Activated T-cell treated with anti-CD3 and anti-CD28 coated beads, Interleukin-2, amount 50 U/mL, for 4 hours (primary cell): ENCODE results near the gene ZSCAN5B. TPM values are rescaled to one million over a fixed set of nuclear protein-coding genes. Genes with fewer than 3 reads are reported as not detected.
"Not testable (repeated sequence)": the region's sequence is repeated elsewhere in the genome, so short reads cannot be mapped to it uniquely, and the experiment has no call there.

ENCODE experiments used
- ATAC-seq, 2 donors: fragments of 200-7000 bp; cut with Tn5 transposase; one replicate each; pipeline ENCODE4 v1.10.0; 2021
- DNase-seq: peaks from one replicate; pipeline ENCODE4 v3.0.0-alpha.2; 2020
- H3K27me3 Mint-ChIP-seq: one replicate; pipeline ENCODE4 v1.8.0; 2021; ENCODE audit warnings: low read depth, mixed read lengths
- H3K36me3 Mint-ChIP-seq: one replicate; pipeline ENCODE4 v1.8.0; 2022; ENCODE audit warnings: mixed read lengths; ENCODE audit not compliant: insufficient read depth
- H3K4me1 Mint-ChIP-seq: one replicate; pipeline ENCODE4 v1.8.0; 2021; ENCODE audit warnings: low read depth, mixed read lengths
- H3K4me3 Mint-ChIP-seq: one replicate; pipeline ENCODE4 v1.8.0; 2021; ENCODE audit warnings: mild to moderate bottlenecking, moderate library complexity, mixed read lengths
- H3K9me3 Mint-ChIP-seq: one replicate; pipeline ENCODE4 v1.8.0; 2021; ENCODE audit warnings: mixed read lengths
- total RNA-seq, 3 donors: library from RNA; stranded (reverse); gene quantifications; one replicate each; pipeline ENCODE4 v1.2.1, GENCODE V29; 2021

Gene ZSCAN5B
- total RNA-seq = not detected

DNA sequence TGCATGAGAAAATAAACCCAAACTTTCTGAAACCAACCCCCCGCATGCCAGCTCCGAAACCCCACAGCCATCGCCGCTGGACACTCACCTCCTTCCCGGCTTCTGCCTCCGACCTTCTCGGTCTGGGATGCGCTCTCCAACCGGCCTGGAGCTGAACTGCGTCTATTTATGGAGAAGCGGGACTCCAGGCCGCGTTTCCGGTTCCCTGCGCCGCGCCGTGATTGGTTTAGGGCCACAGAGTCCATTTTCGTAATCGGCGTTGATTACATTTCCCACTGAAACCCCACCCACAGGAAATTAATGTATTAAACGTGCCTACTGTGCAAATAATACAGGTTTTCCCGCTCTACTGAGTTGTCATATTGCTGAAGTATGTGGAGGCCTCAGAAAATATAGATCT, at the start of gene ZSCAN5B:
TSS of gene ZSCAN5B (minus strand) at position 138 of the 400 bp plus-strand sequence. CDS start 4,731 bp downstream, outside the sequence.
- not testable (repeated sequence) for H3K4me1 Mint-ChIP-seq, DNase-seq, ATAC-seq, H3K9me3 Mint-ChIP-seq, H3K36me3 Mint-ChIP-seq, H3K4me3 Mint-ChIP-seq
- peaks cover 11% of the 10 kb centered on the region for H3K27me3 Mint-ChIP-seq

DNA sequence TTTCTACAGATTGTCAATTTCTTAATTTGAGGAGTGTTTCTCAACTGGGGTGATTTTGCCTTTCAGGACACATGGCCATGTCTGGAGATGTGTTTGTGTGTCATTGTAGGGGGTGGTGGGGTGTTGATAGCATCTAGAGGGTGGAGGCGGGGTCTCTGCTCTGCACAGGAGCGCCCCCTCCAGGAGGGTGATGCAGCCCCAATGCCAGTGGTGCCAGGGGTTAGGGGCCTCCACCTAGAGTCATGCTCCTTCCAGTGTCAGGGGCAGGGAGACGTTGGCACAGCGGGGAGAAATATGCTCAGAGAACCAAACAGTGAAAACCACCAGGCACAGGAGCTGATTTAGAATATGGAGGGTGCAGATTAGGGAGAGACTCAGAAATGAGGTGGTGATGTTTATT, 48.2 kb upstream of the ZSCAN5B start:
- not testable (repeated sequence) for H3K9me3 Mint-ChIP-seq, H3K27me3 Mint-ChIP-seq, ATAC-seq, H3K36me3 Mint-ChIP-seq, H3K4me3 Mint-ChIP-seq, DNase-seq, H3K4me1 Mint-ChIP-seq

- Mint-ChIP-seq H3K4me3 (no peak overlapping the region), H3K36me3 (no peaks in the 10 kb centered on the region), H3K4me1 (no peaks in the 10 kb centered on the region), H3K9me3 (no peaks in the 10 kb centered on the region), H3K27me3 (no peaks in the 10 kb centered on the region)
- no peak for ATAC-seq
- no peak for DNase-seq
These were observed 47.6 kb upstream of the ZSCAN5B start for GRCh38 chr19:56245121-56245740.

DNA sequence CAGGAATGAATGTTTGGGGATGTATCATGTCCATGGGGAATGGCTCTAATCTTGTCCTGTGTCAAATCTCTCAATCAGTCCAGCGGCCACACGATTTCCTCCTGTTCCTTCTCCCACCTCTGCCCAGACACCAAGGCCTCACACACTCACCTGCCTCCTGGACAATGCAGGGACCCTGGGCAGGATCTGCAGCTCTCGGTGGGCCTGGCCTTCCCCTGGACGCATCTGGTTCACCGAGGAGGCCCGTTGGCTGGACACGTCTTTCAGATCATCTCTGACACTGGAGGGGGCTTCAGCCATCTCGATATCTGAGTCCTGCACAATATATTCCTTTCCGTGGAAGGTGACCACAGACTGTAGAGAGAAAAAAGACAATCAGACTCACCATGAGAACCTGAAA, 25.9 kb upstream of the ZSCAN5B start:
- Mint-ChIP-seq H3K4me3 (no peak overlapping the region), H3K9me3 (no peaks in the 10 kb centered on the region), H3K4me1 (no peaks in the 10 kb centered on the region), H3K36me3 (peaks cover 14% of the 10 kb centered on the region), H3K27me3 (peaks cover 2% of the 10 kb centered on the region)
- DNase-seq = no peak
- ATAC-seq = no peak

GRCh38 chr19:56222901-56223300, 25.3 kb upstream of the ZSCAN5B start:
- DNase-seq (no peak), ATAC-seq (no peak)
- Mint-ChIP-seq H3K4me3 (no peak overlapping the region), H3K9me3 (no peaks in the 10 kb centered on the region), H3K36me3 (peaks cover 15% of the 10 kb centered on the region), H3K27me3 (peaks cover 6% of the 10 kb centered on the region), H3K4me1 (peaks cover 2% of the 10 kb centered on the region)

- Mint-ChIP-seq H3K4me1 (peaks cover 5% of the 10 kb centered on the region), H3K27me3 (peaks cover 11% of the 10 kb centered on the region), H3K36me3 (peaks cover 15% of the 10 kb centered on the region), H3K4me3 (no peak overlapping the region), H3K9me3 (no peaks in the 10 kb centered on the region)
- ATAC-seq (no peak), DNase-seq (no peak)
These were observed 24.3 kb upstream of the ZSCAN5B start for GRCh38 chr19:56221851-56222250.

DNA sequence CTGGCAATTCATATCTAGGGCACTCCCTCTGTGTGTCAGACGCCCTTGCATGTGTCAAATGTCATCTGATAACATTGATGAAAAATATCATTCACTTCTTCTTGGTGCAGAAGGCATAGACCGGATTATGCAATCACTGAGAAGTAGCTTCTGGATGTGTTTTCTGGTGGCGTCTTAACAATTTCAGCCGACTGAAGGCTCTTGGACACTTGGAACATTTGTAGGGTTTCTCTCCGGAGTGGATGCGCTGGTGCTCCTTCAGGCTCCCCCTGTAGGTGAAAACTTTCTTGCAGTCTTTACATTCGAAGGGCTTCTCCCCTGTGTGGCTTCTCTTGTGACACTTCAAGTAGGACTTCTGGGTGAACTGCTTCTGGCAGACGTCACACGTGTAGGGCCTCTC, 23.9 kb upstream of the ZSCAN5B start:
- H3K27me3 Mint-ChIP-seq = peaks cover 14% of the 10 kb centered on the region
- not testable (repeated sequence) for DNase-seq, H3K9me3 Mint-ChIP-seq, H3K4me3 Mint-ChIP-seq, ATAC-seq, H3K4me1 Mint-ChIP-seq
- H3K36me3 Mint-ChIP-seq = peaks cover 15% of the 10 kb centered on the region

GRCh38 chr19:56218961-56219360, 21.4 kb upstream of the ZSCAN5B start:
- no peaks in the 10 kb centered on the region for H3K9me3 Mint-ChIP-seq
- H3K4me3 Mint-ChIP-seq = no peak overlapping the region
- no peak for DNase-seq
- peaks cover 15% of the 10 kb centered on the region for H3K36me3 Mint-ChIP-seq
- H3K27me3 Mint-ChIP-seq = peaks cover 32% of the 10 kb centered on the region
- peaks cover 5% of the 10 kb centered on the region for H3K4me1 Mint-ChIP-seq
- ATAC-seq = no peak

- H3K4me3 Mint-ChIP-seq = no peak overlapping the region
- ATAC-seq = no peak
These were observed 19.7 kb upstream of the ZSCAN5B start for GRCh38 chr19:56217039-56217949.

GRCh38 chr19:56211718-56212117, 14.1 kb upstream of the ZSCAN5B start:
- H3K4me3 Mint-ChIP-seq = no peak overlapping the region
- H3K36me3 Mint-ChIP-seq = no peaks in the 10 kb centered on the region
- no peaks in the 10 kb centered on the region for H3K4me1 Mint-ChIP-seq
- H3K9me3 Mint-ChIP-seq = no peaks in the 10 kb centered on the region
- ATAC-seq (no peak), DNase-seq (no peak)
- peaks cover 31% of the 10 kb centered on the region for H3K27me3 Mint-ChIP-seq

More at GRCh38 chr19:56217039-56217949, 19.7 kb upstream of the ZSCAN5B start:
- Mint-ChIP-seq H3K4me1 (peaks cover 5% of the 10 kb centered on the region), H3K27me3 (peaks cover 37% of the 10 kb centered on the region), H3K9me3 (no peaks in the 10 kb centered on the region), H3K36me3 (peaks cover 10% of the 10 kb centered on the region)
- DNase-seq = no peak

DNA sequence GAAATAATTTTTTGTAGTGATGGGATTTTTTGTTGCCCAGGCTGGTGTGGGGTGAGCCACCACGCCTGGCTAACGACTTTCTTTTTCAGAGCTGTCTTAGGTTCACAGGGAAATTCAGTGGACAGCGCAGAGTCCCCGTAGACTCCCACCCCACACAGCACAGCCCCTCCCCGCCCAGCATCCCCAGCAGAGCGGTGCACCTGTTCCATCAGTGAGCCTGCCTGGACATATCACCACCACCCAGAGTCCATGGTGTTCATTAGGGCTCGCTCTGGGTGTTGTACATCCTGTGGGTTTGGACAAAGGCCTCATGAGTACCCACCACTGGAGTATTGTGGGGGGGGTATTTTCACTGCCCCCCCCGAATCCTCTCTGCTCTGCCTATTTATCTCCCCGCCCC, 12.5 kb upstream of the ZSCAN5B start:
- not testable (repeated sequence) for H3K4me1 Mint-ChIP-seq, H3K4me3 Mint-ChIP-seq, H3K9me3 Mint-ChIP-seq, ATAC-seq, DNase-seq, H3K36me3 Mint-ChIP-seq
- peaks cover 26% of the 10 kb centered on the region for H3K27me3 Mint-ChIP-seq

DNA sequence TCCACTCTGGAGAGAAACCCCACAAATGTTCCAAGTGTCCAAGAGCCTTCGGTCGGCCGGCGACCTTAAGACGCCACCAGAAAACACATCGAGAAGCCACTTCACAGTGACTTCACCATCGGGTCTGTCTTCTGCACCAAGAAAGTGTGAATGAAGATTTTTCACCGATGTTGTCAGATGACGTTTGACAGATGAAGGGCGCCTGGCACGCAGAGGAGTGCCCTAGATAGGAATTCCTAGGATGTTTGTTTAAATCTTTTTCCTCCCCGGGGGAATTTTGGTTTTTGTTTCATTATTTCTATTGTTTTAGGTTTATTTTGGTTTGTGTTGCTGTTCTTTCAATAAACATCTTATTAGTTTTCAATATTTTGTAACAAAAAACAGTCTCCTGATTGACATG, 11.5 kb upstream of the ZSCAN5B start:
- peaks cover 17% of the 10 kb centered on the region for H3K27me3 Mint-ChIP-seq
- ATAC-seq = no peak
- H3K4me1 Mint-ChIP-seq = no peaks in the 10 kb centered on the region
- no peaks in the 10 kb centered on the region for H3K9me3 Mint-ChIP-seq
- no peak overlapping the region for H3K4me3 Mint-ChIP-seq
- H3K36me3 Mint-ChIP-seq = no peaks in the 10 kb centered on the region
- DNase-seq = no peak

DNA sequence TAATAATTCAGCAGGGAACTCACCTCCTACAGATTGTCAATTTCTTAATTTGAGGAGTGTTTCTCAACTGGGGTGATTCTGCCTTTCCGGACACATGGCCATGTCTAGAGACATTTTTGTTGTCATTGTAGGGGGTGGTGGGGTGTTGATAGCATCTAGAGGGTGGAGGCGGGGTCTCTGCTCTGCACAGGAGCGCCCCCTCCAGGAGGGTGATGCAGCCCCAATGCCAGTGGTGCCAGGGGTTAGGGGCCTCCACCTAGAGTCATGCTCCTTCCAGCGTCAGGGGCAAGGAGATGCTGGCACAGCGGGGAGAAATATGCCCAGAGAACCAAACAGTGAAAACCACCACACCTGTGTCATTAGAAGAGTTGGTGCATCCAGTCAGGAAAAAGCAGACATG, 10.0 kb upstream of the ZSCAN5B start:
- not testable (repeated sequence) for ATAC-seq, DNase-seq, H3K4me3 Mint-ChIP-seq, H3K4me1 Mint-ChIP-seq, H3K9me3 Mint-ChIP-seq, H3K36me3 Mint-ChIP-seq
- peaks cover 11% of the 10 kb centered on the region for H3K27me3 Mint-ChIP-seq

- Mint-ChIP-seq H3K4me1 (no peaks in the 10 kb centered on the region), H3K4me3 (no peak within 1 kb of the TSS), H3K9me3 (no peaks in the 10 kb centered on the region), H3K27me3 (peaks cover 10% of the 10 kb centered on the region), H3K36me3 (no peaks in the 10 kb centered on the region)
- no peak for ATAC-seq
- no peak for DNase-seq
These were observed 4.4 kb upstream of the ZSCAN5B start, which contains the start of gene ZSCAN5C for GRCh38 chr19:56201973-56202372. ZSCAN5C (plus strand) TSS chr19:56202273; CDS start chr19:56205914, 3,641 bp downstream.

DNA sequence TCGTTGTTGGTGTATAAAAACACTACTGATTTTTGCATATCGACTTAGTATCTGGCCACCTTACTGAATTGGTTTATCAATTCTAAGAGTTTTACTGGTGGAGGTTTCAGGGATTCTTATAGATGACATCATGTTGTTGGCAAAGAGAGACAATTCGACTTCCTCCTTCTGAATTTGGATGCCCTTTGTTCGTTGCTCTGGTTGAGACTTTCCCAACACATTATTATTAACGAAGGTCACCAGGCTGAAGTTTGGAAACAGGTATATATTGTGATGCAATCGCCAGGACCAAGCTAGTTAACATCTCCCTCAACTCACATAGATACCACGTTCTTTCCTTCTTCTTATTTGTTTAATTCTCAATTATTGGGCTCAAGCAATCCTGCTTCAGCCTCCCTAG, 2.1 kb upstream of the ZSCAN5B start:
- Mint-ChIP-seq H3K4me1 (no peaks in the 10 kb centered on the region), H3K36me3 (no peaks in the 10 kb centered on the region), H3K4me3 (no peak overlapping the region), H3K27me3 (peaks cover 6% of the 10 kb centered on the region), H3K9me3 (no peaks in the 10 kb centered on the region)
- ATAC-seq (no peak), DNase-seq (no peak)
